Adrenal gland (tissue), 5 donors: ENCODE measurements around the gene HMSD.

ENCODE experiments used
- CTCF ChIP-seq, 6 experiments: fragments of 450-650 bp in 4 of 6; fragments of 200-600 bp in 2 of 6; sonication (generic) in 1 of 6; IDR thresholded peaks; 1 replicate in 5 of 6; 2 replicates in 1 of 6; pipeline versions ENCODE4 v1.5.1 to v1.8.0; 2016 to 2021; ENCODE audit warnings: antibody characterized with exemption in 6 of 6, mild to moderate bottlenecking in 2 of 6, moderate library complexity in 1 of 6
- POLR2A ChIP-seq, 2 donors: fragments of 450-650 bp; IDR thresholded peaks; one replicate each; pipeline ENCODE4 v1.6.1; 2017; ENCODE audit warnings: antibody characterized with exemption in 2 of 2, mild to moderate bottlenecking in 2 of 2, moderate library complexity in 1 of 2
- donor health status: DM: no; HTN: no; CAD: no.

DNA sequence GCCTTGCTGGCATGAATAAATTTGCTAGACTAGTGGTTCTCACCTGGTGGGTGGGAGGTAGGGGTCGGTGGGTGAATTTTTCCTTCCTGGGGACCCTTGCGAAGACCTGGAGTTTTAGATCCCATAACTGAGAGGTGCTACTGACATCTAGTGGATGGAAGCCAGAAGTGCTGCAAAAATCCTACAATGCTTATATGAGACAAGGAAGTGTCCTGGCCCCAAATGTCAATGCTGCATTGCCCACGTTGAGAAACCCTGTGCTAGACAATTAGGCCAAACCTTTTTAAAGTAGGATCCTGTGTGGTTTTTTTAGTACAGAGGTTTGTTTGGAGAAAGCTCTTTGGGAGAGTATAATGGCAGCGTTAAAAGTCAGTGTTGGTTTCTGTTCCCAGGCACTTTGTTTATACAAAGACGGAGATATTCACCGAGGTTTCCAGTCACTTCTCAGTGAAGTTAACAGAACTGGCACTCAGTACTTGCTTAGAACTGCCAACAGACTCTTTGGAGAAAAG, 30.4 kb downstream of the HMSD start:
- no peak for TF ChIP-seq POLR2A (IDR thresholded peaks at IDR 0.05)
- peak; percentile 47 to 80 (median 70) for TF ChIP-seq CTCF (IDR thresholded peaks at IDR 0.05)
